H1 (cell line): ENCODE measurements around the gene COL4A2. TPM values are rescaled to one million over a fixed set of nuclear protein-coding genes. Genes with fewer than 3 reads are reported as not detected.

ENCODE experiments used
- ATF3 ChIP-seq: IDR thresholded peaks from 2 replicates; pipeline ENCODE4 v1.6.1; 2011; ENCODE audit warnings: low read depth, mild to moderate bottlenecking, low read length; ENCODE audit not compliant: insufficient read depth
- BACH1 ChIP-seq: IDR thresholded peaks from 2 replicates; pipeline ENCODE4 v1.6.1; 2012; ENCODE audit warnings: low read length, improper control_type of control experiment
- CHD2 ChIP-seq: IDR thresholded peaks from 2 replicates; pipeline ENCODE4 v1.6.1; 2012; ENCODE audit warnings: low read length, improper control_type of control experiment
- CHD7 ChIP-seq: fragments of 300-600 bp; sonication (generic); IDR thresholded peaks from 2 replicates; pipeline ENCODE4 v1.7.1; 2012; ENCODE audit warnings: low read length, moderate library complexity, mild to moderate bottlenecking, inconsistent platforms; ENCODE audit not compliant: insufficient replicate concordance
- HDAC2 ChIP-seq, 2 experiments: fragments of 300-600 bp in 1 of 2; sonication (generic) in 1 of 2; IDR thresholded peaks; 2 replicates each; pipeline ENCODE4 v1.6.1; 2011 to 2012; ENCODE audit warnings: low read depth in 2 of 2, low read length in 2 of 2, mild to moderate bottlenecking in 2 of 2, moderate library complexity in 2 of 2, borderline replicate concordance in 1 of 2, inconsistent platforms in 1 of 2
- KDM5A ChIP-seq: fragments of 200-600 bp; IDR thresholded peaks from 2 replicates; pipeline ENCODE4 v1.7.1; 2012; ENCODE audit warnings: mild to moderate bottlenecking, low read length, inconsistent platforms, mixed read lengths
- RFX5 ChIP-seq: IDR thresholded peaks from 2 replicates; pipeline ENCODE4 v1.6.1; 2011; ENCODE audit warnings: low read depth, low read length, improper control_type of control experiment, borderline replicate concordance
- SAP30 ChIP-seq: fragments of 300-600 bp; sonication (generic); IDR thresholded peaks from 2 replicates; pipeline ENCODE4 v1.7.1; 2012; ENCODE audit warnings: low read length, moderate library complexity, mild to moderate bottlenecking, inconsistent platforms; ENCODE audit not compliant: insufficient read depth, insufficient replicate concordance
- USF2 ChIP-seq: IDR thresholded peaks from 2 replicates; pipeline ENCODE4 v1.6.1; 2011; ENCODE audit warnings: low read length, improper control_type of control experiment
- ZNF274 ChIP-seq: IDR thresholded peaks from 2 replicates; pipeline ENCODE4 v1.7.0; 2012; ENCODE audit warnings: low read length, borderline replicate concordance; ENCODE audit errors: extremely low read depth
- polyA plus RNA-seq, 7 experiments: library from polyadenylated mRNA; depleted of rRNA in 3 of 7; stranded (reverse) in 5 of 7; unstranded in 2 of 7; fragments of >200 nt in 5 of 7; fragments of 200-250 nt in 2 of 7; gene quantifications; 1 replicate in 5 of 7; 2 replicates in 1 of 7; 4 replicates in 1 of 7; pipeline versions ENCODE4 v1.2.1 to v1.2.3, GENCODE V29; 2011 to 2013; ENCODE audit warnings: missing spikeins in 2 of 7, mixed read lengths in 2 of 7
- total RNA-seq: library from RNA; stranded (reverse); fragmentation: NEBNext Ultra II Directional; extraction: Animal tissue kit (Norgen Biotek cat#: 25700); gene quantifications from 2 replicates; pipeline ENCODE4 v1.2.1, GENCODE V29; 2021

COL4A2 gene
- total and polyA plus RNA-seq, 2 of the 8 experiments (the other 6 are each of a cell fraction or from before 2014, with no cell fraction given) = 80.4 to 87.3 TPM

GRCh38 chr13:110414283-110414682 is 107.2 kb downstream of the COL4A2 start (continued):
- TF ChIP-seq CHD7 (no peak), ZNF274 (no peak), USF2 (no peak), KDM5A (no peak), ATF3 (no peak), HDAC2 (IDR thresholded peaks at IDR 0.05; ENCODE audit: borderline replicate concordance in 1 of 2, low read depth in 2 of 2, low read length in 2 of 2) (no peak), CHD2 (no peak), SAP30 (no peak), RFX5 (no peak), BACH1 (no peak)
